PFSK-1 (cell line): ENCODE results near the gene SHCBP1.

ENCODE experiments used
- FOXP2 ChIP-seq: optimal IDR thresholded peaks from 2 replicates; pipeline ENCODE3; 2011; ENCODE audit warnings: borderline replicate concordance, control low read depth, inconsistent platforms; ENCODE audit not compliant: insufficient read depth; ENCODE audit errors: extremely low read length, extremely low read depth
- POLR2AphosphoS5 ChIP-seq: IDR thresholded peaks from 2 replicates; pipeline ENCODE4 v1.6.1; 2012; ENCODE audit warnings: low read depth, mild to moderate bottlenecking, control low read depth, low read length, moderate library complexity
- SIN3A ChIP-seq: IDR thresholded peaks from 2 replicates; pipeline ENCODE4 v1.6.1; 2012; ENCODE audit warnings: mild to moderate bottlenecking, low read length, moderate library complexity, borderline replicate concordance; ENCODE audit not compliant: insufficient read depth
- TAF1 ChIP-seq: IDR thresholded peaks from 2 replicates; pipeline ENCODE4 v1.6.1; 2012; ENCODE audit warnings: low read length, control low read depth, borderline replicate concordance; ENCODE audit not compliant: insufficient read depth
- TF ChIP-seq, protein P1 (sequence below), 2 experiments: IDR thresholded peaks; 2 replicates each; pipeline versions ENCODE4 v1.6.1 to v1.8.0; 2011 to 2012; ENCODE audit warnings: low read depth in 2 of 2, low read length in 2 of 2, control low read depth in 1 of 2, inconsistent platforms in 1 of 2, mild to moderate bottlenecking in 1 of 2, moderate library complexity in 1 of 2; ENCODE audit not compliant: insufficient read depth in 1 of 2

Gene SHCBP1

DNA sequence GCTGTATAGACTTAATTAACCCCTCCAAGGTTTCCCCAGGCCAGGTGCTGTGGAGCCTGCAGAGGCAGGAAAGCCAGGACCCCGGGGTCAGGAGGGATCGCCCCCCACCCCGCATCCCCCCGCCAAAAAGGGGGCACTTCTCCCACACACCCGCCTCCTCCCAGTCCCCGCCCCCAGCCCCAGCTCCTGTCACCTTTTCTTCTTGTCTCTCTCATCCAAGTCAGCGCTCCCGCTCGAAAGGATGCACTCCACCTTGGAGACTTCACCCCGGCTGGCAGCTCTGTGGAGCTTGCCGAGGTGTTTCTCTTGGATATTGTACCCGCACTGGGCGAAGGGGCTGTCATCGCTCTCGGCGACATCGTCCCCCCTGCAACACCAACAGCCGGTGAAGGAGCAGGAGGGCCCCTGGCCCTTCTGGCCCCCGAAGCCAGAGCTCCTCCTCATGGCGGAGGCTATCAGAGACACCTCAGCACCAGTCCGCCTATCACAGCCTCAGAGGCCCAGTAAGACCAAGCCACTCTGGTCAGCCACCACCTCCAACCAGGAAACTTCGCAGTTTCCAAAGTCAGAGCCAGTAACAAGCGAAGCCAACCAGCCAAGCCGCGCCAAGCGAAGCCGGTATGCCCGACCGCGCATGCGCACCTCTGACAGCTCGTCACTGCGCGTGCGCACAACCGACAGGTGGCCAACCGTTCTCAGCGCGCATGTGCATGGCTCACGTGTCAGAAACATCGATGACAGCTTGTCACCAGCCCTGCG lies 52.5 kb downstream of the SHCBP1 start:
- no peak for TF ChIP-seq TAF1
- no peak for TF ChIP-seq POLR2AphosphoS5
- TF ChIP-seq, protein P1, sequence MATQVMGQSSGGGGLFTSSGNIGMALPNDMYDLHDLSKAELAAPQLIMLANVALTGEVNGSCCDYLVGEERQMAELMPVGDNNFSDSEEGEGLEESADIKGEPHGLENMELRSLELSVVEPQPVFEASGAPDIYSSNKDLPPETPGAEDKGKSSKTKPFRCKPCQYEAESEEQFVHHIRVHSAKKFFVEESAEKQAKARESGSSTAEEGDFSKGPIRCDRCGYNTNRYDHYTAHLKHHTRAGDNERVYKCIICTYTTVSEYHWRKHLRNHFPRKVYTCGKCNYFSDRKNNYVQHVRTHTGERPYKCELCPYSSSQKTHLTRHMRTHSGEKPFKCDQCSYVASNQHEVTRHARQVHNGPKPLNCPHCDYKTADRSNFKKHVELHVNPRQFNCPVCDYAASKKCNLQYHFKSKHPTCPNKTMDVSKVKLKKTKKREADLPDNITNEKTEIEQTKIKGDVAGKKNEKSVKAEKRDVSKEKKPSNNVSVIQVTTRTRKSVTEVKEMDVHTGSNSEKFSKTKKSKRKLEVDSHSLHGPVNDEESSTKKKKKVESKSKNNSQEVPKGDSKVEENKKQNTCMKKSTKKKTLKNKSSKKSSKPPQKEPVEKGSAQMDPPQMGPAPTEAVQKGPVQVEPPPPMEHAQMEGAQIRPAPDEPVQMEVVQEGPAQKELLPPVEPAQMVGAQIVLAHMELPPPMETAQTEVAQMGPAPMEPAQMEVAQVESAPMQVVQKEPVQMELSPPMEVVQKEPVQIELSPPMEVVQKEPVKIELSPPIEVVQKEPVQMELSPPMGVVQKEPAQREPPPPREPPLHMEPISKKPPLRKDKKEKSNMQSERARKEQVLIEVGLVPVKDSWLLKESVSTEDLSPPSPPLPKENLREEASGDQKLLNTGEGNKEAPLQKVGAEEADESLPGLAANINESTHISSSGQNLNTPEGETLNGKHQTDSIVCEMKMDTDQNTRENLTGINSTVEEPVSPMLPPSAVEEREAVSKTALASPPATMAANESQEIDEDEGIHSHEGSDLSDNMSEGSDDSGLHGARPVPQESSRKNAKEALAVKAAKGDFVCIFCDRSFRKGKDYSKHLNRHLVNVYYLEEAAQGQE (IDR thresholded peaks at IDR 0.05; ENCODE audit: insufficient read depth in 1 of 2, low read depth in 2 of 2, low read length in 2 of 2) = no peak
- no peak for TF ChIP-seq SIN3A
- no peak for TF ChIP-seq FOXP2

DNA sequence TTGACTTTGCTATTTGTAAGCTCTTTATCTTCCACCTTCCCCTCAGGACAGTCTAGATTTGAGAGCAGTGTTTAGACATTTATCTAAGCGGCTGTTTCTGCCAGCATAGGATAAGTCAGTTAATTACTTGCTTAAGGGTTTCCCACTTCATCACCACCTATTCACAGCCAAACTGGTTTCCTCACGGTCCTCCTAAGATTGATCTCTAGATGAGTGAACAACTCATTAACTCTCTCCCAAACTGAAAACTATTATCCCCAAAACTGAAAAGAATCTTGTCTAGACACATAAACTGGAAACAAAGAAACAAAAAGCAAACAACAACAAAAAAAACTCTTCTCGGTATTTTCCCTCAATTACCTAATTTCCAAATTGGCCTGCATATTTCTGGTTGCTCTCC lies 58.2 kb downstream of the SHCBP1 start:
- TF ChIP-seq TAF1 = no peak
- TF ChIP-seq, protein P1 (IDR thresholded peaks at IDR 0.05; ENCODE audit: insufficient read depth in 1 of 2, low read depth in 2 of 2, low read length in 2 of 2) = no peak
- no peak for TF ChIP-seq FOXP2
- TF ChIP-seq SIN3A = no peak
- no peak for TF ChIP-seq POLR2AphosphoS5

DNA sequence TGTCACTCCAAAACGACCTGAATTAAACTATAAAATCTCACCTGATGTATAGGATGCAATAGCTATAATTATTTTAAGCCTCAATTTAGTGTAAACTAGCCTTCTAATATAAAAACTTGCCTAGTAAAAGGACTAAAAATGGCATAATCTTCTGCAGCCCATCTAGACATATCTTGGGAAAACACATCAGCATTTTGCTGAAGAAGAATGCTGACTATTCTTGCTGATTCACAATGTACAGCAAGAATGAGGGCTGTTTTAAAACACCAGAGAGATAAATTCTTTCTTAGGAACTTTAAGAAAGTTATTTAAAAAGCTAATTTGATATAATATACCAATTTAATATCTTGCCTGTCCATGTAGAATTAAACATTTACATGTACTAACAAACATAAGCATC lies 63.2 kb downstream of the SHCBP1 start:
- TF ChIP-seq FOXP2 (no peak), POLR2AphosphoS5 (no peak), TAF1 (no peak)

DNA sequence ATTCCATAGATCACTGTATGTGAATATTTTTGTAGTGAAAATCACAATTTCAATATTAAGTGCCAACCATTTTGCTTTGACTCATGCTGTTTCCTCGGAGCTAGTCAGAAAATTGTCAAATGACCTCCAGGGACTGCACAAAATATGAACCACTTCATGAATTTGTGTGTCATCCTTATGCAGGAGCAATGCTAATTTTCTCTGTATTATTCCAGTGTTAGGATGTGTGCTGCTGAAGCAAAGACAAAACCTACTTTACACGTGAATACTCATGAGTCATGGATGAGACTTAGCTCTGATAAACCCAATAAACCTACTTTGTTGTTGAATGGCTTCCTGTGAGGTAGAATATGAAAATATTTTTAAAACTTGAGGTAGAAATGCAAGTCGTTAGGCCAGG lies 65.2 kb downstream of the SHCBP1 start:
- TF ChIP-seq SIN3A (no peak), TAF1 (no peak), POLR2AphosphoS5 (no peak), FOXP2 (no peak)
- TF ChIP-seq, protein P1 (IDR thresholded peaks at IDR 0.05; ENCODE audit: insufficient read depth in 1 of 2, low read depth in 2 of 2, low read length in 2 of 2) = no peak

DNA sequence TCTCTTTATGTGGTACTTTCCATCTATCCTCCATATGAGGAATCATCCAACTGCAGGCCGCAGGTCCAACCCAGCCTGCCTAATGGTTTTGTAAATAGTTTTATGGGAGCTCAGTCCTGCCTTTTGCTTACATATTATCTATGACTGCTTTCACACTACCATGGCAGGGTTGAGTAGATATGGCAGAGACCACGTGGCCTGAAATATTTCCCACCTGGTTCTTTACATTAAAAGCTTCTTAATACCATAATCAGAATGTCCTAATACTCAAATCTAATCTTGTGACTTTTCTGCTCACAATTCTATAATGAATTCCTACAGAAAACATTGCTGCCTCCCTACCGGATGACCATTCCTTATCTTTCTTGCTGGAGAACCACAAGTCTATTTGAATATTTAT lies 71.7 kb downstream of the SHCBP1 start:
- TF ChIP-seq TAF1 = no peak
- no peak for TF ChIP-seq POLR2AphosphoS5
- TF ChIP-seq SIN3A = no peak
- TF ChIP-seq FOXP2 = no peak
- TF ChIP-seq, protein P1 (IDR thresholded peaks at IDR 0.05; ENCODE audit: insufficient read depth in 1 of 2, low read depth in 2 of 2, low read length in 2 of 2) = no peak
